ENCODE data around the gene LACTB. TPM values are rescaled to one million over a fixed set of nuclear protein-coding genes. Genes with fewer than 3 reads are reported as not detected.
"Not testable (repeated sequence)": the region's sequence is repeated elsewhere in the genome, so short reads cannot be mapped to it uniquely, and the experiment has no call there.

The LACTB gene
- total RNA-seq, 2 donors from 2014 or later, result 9.1 to 15.4 TPM

GRCh38 chr15:63093486-63094205 lies 28.0 kb upstream of the LACTB start:
- TF ChIP-seq, protein P1, sequence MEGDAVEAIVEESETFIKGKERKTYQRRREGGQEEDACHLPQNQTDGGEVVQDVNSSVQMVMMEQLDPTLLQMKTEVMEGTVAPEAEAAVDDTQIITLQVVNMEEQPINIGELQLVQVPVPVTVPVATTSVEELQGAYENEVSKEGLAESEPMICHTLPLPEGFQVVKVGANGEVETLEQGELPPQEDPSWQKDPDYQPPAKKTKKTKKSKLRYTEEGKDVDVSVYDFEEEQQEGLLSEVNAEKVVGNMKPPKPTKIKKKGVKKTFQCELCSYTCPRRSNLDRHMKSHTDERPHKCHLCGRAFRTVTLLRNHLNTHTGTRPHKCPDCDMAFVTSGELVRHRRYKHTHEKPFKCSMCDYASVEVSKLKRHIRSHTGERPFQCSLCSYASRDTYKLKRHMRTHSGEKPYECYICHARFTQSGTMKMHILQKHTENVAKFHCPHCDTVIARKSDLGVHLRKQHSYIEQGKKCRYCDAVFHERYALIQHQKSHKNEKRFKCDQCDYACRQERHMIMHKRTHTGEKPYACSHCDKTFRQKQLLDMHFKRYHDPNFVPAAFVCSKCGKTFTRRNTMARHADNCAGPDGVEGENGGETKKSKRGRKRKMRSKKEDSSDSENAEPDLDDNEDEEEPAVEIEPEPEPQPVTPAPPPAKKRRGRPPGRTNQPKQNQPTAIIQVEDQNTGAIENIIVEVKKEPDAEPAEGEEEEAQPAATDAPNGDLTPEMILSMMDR (IDR thresholded peaks at IDR 0.05), result peak; percentile 73 to 94 (median 92)
- TF ChIP-seq POLR2A (IDR thresholded peaks at IDR 0.05), result no peak
- peak; percentile 66 for TF ChIP-seq POLR2AphosphoS5 (IDR thresholded peaks at IDR 0.05)
- Histone ChIP-seq H3K36me3 (no peaks in the 10 kb centered on the region), H3K4me1 (replicated peaks) (no peaks in the 10 kb centered on the region), H3K4me3 (no peak overlapping the region), H3K9me3 (no peaks in the 10 kb centered on the region), H3K27me3 (replicated peaks; ENCODE audit: insufficient read depth) (no peaks in the 10 kb centered on the region), H3K27ac (no peak overlapping the region)
- peak; percentile 82 for DNase-seq (ENCODE audit: low spot score)
- 27% methylated on average over 6 of the region's 6 CpGs for WGBS
- intact Hi-C loops (cut with DNase I), result loop anchor here (2.0 to 5.0 kb wide), 3 partner anchors 45 to 311 kb away; no protein-coding TSS in a partner anchor

DNA sequence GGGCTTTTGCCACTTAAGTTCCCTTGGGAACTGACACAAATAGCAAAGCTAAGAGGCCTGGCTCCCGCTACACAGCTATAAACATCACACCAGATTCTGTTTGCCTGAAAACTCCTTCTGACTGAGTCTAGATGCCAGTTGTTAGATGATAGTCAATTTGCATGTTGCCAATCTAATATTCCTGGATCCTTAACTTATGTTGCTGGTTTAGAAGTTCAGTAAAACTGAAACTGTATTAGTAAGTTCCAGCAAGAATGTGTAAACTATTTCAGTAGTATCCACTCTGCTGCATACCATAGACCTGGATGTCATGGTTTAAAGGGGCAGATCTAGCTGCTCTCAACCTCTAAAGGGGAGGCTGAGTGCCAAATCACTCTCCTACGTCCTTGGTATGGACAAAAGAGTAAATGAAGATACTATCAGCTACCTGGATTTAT lies 27.1 kb upstream of the LACTB start:
- H3K9me3 ChIP-seq, result no peaks in the 10 kb centered on the region
- intact Hi-C loops (cut with DNase I), result loop anchor here (5.0 kb wide), 1 partner anchor 247 kb away; no protein-coding TSS in a partner anchor
- no peaks in the 10 kb centered on the region for H3K36me3 ChIP-seq
- H3K27ac ChIP-seq, result no peak overlapping the region
- no peaks in the 10 kb centered on the region for H3K27me3 ChIP-seq (replicated peaks; ENCODE audit: insufficient read depth)
- DNase-seq (ENCODE audit: low spot score), result no peak
- no peaks in the 10 kb centered on the region for H3K4me1 ChIP-seq (replicated peaks)
- TF ChIP-seq POLR2AphosphoS5 (IDR thresholded peaks at IDR 0.05), result no peak
- TF ChIP-seq, protein P1 (IDR thresholded peaks at IDR 0.05), result no peak
- TF ChIP-seq POLR2A (IDR thresholded peaks at IDR 0.05), result no peak
- WGBS, result 53% methylated on average over 2 of the region's 2 CpGs
- H3K4me3 ChIP-seq, result no peak overlapping the region

GRCh38 chr15:63096178-63096577 lies 25.5 kb upstream of the LACTB start:
- H3K27me3 ChIP-seq (replicated peaks; ENCODE audit: insufficient read depth), result no peaks in the 10 kb centered on the region
- H3K36me3 ChIP-seq, result no peaks in the 10 kb centered on the region
- H3K9me3 ChIP-seq, result no peaks in the 10 kb centered on the region
- H3K27ac ChIP-seq, result no peak overlapping the region
- TF ChIP-seq POLR2A (IDR thresholded peaks at IDR 0.05) (no peak), POLR2AphosphoS5 (IDR thresholded peaks at IDR 0.05) (no peak)
- TF ChIP-seq, protein P1 (IDR thresholded peaks at IDR 0.05), result no peak
- no peak overlapping the region for H3K4me3 ChIP-seq
- no peak for DNase-seq (ENCODE audit: low spot score)
- WGBS, result 97% methylated on average over 4 of the region's 4 CpGs
- intact Hi-C loops (cut with DNase I), result no loop called here
- no peaks in the 10 kb centered on the region for H3K4me1 ChIP-seq (replicated peaks)

DNA sequence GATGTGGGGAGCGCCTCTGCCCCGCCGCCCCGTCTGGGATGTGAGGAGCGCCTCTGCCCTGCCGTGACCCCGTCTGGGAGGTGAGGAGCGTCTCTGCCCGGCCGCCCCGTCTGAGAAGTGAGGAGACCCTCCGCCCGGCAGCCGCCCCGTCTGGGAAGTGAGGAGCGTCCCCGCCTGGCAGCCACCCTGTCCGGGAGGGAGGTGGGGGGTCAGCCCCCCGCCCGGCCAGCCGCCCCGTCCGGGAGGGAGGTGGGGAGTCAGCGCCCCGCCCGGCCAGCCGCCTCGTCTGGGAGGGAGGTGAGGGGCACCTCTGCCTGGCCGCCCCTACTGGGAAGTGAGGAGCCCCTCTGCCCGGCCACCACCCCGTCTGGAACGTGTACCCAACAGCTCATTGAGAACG lies 22.8 kb upstream of the LACTB start:
- H3K4me1 ChIP-seq (replicated peaks); H3K4me3 ChIP-seq; H3K9me3 ChIP-seq; H3K27me3 ChIP-seq (replicated peaks; ENCODE audit: insufficient read depth); DNase-seq (ENCODE audit: low spot score); H3K27ac ChIP-seq; H3K36me3 ChIP-seq; intact Hi-C loops (cut with DNase I): not testable (repeated sequence)
- 91% methylated on average over 7 of the region's 33 CpGs for WGBS

DNA sequence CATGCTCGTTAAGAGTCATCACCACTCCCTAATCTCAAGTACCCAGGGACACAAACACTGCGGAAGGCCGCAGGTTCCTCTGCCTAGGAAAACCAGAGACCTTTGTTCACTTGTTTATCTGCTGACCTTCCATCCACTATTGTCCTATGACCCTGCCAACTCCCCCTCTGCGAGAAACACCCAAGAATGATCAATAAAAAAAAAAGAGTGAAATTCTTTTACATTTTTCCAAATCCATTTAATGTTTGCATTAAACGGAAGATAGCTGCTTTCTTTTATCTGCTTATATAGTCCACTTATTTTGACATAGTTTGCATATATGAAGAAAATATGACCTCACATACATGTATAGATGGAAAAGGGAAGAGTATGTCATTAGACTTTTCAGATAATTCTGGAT lies 22.1 kb upstream of the LACTB start:
- intact Hi-C loops (cut with DNase I), result not testable (repeated sequence)

DNA sequence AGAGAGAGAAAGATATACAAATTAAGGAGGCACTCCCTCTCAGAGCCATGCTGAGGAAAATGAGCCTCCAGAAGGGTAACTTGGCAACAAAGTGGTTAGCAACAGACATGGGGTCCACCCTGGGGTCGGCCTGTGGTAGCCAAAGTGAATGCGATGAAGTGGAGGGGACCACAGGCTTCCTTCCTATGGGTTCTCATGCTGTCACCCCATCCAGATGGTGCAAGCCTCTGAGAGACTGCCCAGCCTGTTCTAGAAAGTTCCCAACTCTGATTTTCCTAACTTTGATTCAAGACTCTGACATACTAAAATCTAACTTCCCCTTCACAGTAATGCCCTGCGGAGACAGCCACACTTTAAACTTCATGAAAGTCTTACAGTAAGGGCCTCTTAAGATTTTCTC lies 18.2 kb upstream of the LACTB start:
- no peaks in the 10 kb centered on the region for H3K9me3 ChIP-seq
- no peak overlapping the region for H3K4me3 ChIP-seq
- no peak overlapping the region for H3K27ac ChIP-seq
- no peak for DNase-seq (ENCODE audit: low spot score)
- H3K36me3 ChIP-seq, result no peaks in the 10 kb centered on the region
- H3K27me3 ChIP-seq (replicated peaks; ENCODE audit: insufficient read depth), result no peaks in the 10 kb centered on the region
- no peaks in the 10 kb centered on the region for H3K4me1 ChIP-seq (replicated peaks)
- WGBS, result 90% methylated on average over 3 of the region's 3 CpGs
- TF ChIP-seq POLR2A (IDR thresholded peaks at IDR 0.05), result no peak
- TF ChIP-seq POLR2AphosphoS5 (IDR thresholded peaks at IDR 0.05), result no peak
- TF ChIP-seq, protein P1 (IDR thresholded peaks at IDR 0.05), result no peak
- intact Hi-C loops (cut with DNase I), result no loop called here

More for the DNA sequence above, 22.1 kb upstream of the LACTB start:
- not testable (repeated sequence) for H3K27ac ChIP-seq; H3K36me3 ChIP-seq; H3K4me3 ChIP-seq; DNase-seq (ENCODE audit: low spot score); H3K27me3 ChIP-seq (replicated peaks; ENCODE audit: insufficient read depth); H3K4me1 ChIP-seq (replicated peaks); H3K9me3 ChIP-seq
- WGBS, result 81% methylated on average over 5 of the region's 5 CpGs

Data from prostate gland (tissue), 2 donors.